Endothelial cell of umbilical vein (primary cell): ENCODE measurements around the gene MAP4K2. TPM values are rescaled to one million over a fixed set of nuclear protein-coding genes. Genes with fewer than 3 reads are reported as not detected.

Experiments
- BruUV-seq: library from RNA; stranded (reverse); fragments of 400-500 nt; replicated peaks from 2 replicates; lab custom pipeline; 2021; lab: Mats Ljungman, UMichigan
- CTCF ChIA-PET: fragments of 300-600, 350-600 bp; sonication (Branson Sonifier 250); formaldehyde crosslinking; loops from one replicate; lab custom pipeline; 2021; ENCODE audit warnings: antibody characterized with exemption, inconsistent platforms; lab: Charles Lee
- POLR2A ChIA-PET: fragments of 300-600, 350-600 bp; sonication (Branson Sonifier 250); formaldehyde crosslinking; loops from one replicate; lab custom pipeline; 2021; ENCODE audit warnings: antibody characterized with exemption, inconsistent platforms; lab: Charles Lee
- DNase-seq: peaks from one replicate; pipeline ENCODE4 v3.0.0-alpha.2; 2011; ENCODE audit warnings: low read depth, low spot score
- FAIRE-seq: peaks from 2 replicates; lab custom pipeline; 2011; peaks lifted over from hg19 to GRCh38; lab: Jason Lieb, UNC
- H2AFZ ChIP-seq: 2 replicates; pipeline ENCODE4 v1.6.0; 2012; ENCODE audit warnings: low read depth, low read length, control low read depth, inconsistent platforms
- H3K27ac ChIP-seq: 2 replicates; pipeline ENCODE4 v1.5.1; 2011; ENCODE audit warnings: low read depth, mild to moderate bottlenecking, control low read depth, low read length, moderate library complexity; ENCODE audit not compliant: insufficient read depth
- H3K27me3 ChIP-seq, 2 experiments: 2 replicates each; pipeline versions ENCODE4 v1.6.0 to v1.6.1; 2011; ENCODE audit warnings: low read length in 2 of 2, mixed read lengths in 1 of 2; ENCODE audit not compliant: control insufficient read depth in 2 of 2, insufficient read depth in 2 of 2
- H3K36me3 ChIP-seq, 2 experiments: 2 replicates in 1 of 2; 3 replicates in 1 of 2; pipeline ENCODE4 v1.5.1; 2011; ENCODE audit warnings: low read length in 2 of 2, mild to moderate bottlenecking in 1 of 2, moderate library complexity in 1 of 2; ENCODE audit not compliant: control insufficient read depth in 2 of 2, insufficient read depth in 2 of 2; ENCODE audit errors: extremely low read depth in 1 of 2
- H3K4me1 ChIP-seq: 3 replicates; pipeline ENCODE4 v1.5.1; 2011; ENCODE audit warnings: mild to moderate bottlenecking, low read length; ENCODE audit not compliant: control insufficient read depth, insufficient read depth; ENCODE audit errors: extremely low read depth
- H3K4me2 ChIP-seq: 2 replicates; pipeline ENCODE4 v1.6.1; 2011; ENCODE audit warnings: low read length, control low read depth, mixed read lengths; ENCODE audit not compliant: insufficient read depth
- H3K4me3 ChIP-seq, 3 experiments: fragments of 200-600 bp in 1 of 3; sonication (generic), shearing (Covaris generic) in 1 of 3; replicated peaks in 1 of 3; 2 replicates each; pipeline ENCODE4 v1.5.1; 2011 to 2016; ENCODE audit warnings: control low read depth in 3 of 3, low read length in 3 of 3, mild to moderate bottlenecking in 2 of 3, inconsistent platforms in 1 of 3, low read depth in 1 of 3, moderate library complexity in 1 of 3; ENCODE audit not compliant: insufficient read depth in 1 of 3
- H3K79me2 ChIP-seq: 2 replicates; pipeline ENCODE4 v1.6.0; 2012; ENCODE audit warnings: low read length, inconsistent platforms; ENCODE audit not compliant: control insufficient read depth, insufficient read depth
- H3K9ac ChIP-seq: replicated peaks from 2 replicates; pipeline ENCODE3; 2011; ENCODE audit warnings: low read length, control low read depth; ENCODE audit not compliant: insufficient read depth; ENCODE audit errors: extremely low read depth
- H3K9me1 ChIP-seq: replicated peaks from 3 replicates; pipeline ENCODE4 v1.6.0; 2011; ENCODE audit warnings: mild to moderate bottlenecking, low read length; ENCODE audit not compliant: control insufficient read depth, insufficient read depth; ENCODE audit errors: extremely low read depth
- H3K9me3 ChIP-seq: replicated peaks from 2 replicates; pipeline ENCODE4 v1.5.1; 2012; ENCODE audit warnings: low read length, inconsistent platforms; ENCODE audit not compliant: control insufficient read depth, insufficient read depth
- H4K20me1 ChIP-seq: replicated peaks from 2 replicates; pipeline ENCODE3; 2011; ENCODE audit warnings: mild to moderate bottlenecking, low read length; ENCODE audit not compliant: control insufficient read depth, insufficient read depth; ENCODE audit errors: extremely low read depth
- EZH2 ChIP-seq: IDR thresholded peaks from 2 replicates; pipeline ENCODE4 v1.6.1; 2012; ENCODE audit warnings: borderline replicate concordance, low read depth, mild to moderate bottlenecking, moderate library complexity, low read length, inconsistent platforms; ENCODE audit not compliant: severe bottlenecking
- FOS ChIP-seq: IDR thresholded peaks from 2 replicates; pipeline ENCODE4 v1.6.1; 2011; ENCODE audit warnings: mild to moderate bottlenecking, low read length, moderate library complexity, borderline replicate concordance; ENCODE audit not compliant: insufficient read depth
- GATA2 ChIP-seq: IDR thresholded peaks from 2 replicates; pipeline ENCODE4 v1.7.0; 2011; ENCODE audit warnings: low read depth, mild to moderate bottlenecking, moderate library complexity, mixed read lengths, low read length; ENCODE audit not compliant: insufficient read length, insufficient read depth
- JUN ChIP-seq: IDR thresholded peaks from 2 replicates; pipeline ENCODE4 v1.6.1; 2011; ENCODE audit warnings: borderline replicate concordance, low read depth; ENCODE audit not compliant: insufficient read length, insufficient read depth
- MAX ChIP-seq: IDR thresholded peaks from 2 replicates; pipeline ENCODE4 v1.6.1; 2011; ENCODE audit not compliant: insufficient read depth, insufficient read length
- MYC ChIP-seq: IDR thresholded peaks from one replicate; pipeline ENCODE4 v1.6.1; 2011; ENCODE audit warnings: mild to moderate bottlenecking, low read depth, low read length
- POLR2A ChIP-seq: IDR thresholded peaks from 2 replicates; pipeline ENCODE4 v1.6.1; 2012; ENCODE audit warnings: low read depth, mild to moderate bottlenecking, control low read depth, low read length
- POLR2AphosphoS5 ChIP-seq: IDR thresholded peaks from 2 replicates; pipeline ENCODE4 v1.6.1; 2012; ENCODE audit warnings: low read depth, mild to moderate bottlenecking, control low read depth, low read length, moderate library complexity; ENCODE audit not compliant: insufficient read depth
- dilution Hi-C: fragments of 300-500 bp; cut with MboI; formaldehyde crosslinking; loops from one replicate; pipeline ENCODE4 v1.15.0; 2019; ENCODE audit warnings: low sequenced_read_pairs; ENCODE audit not compliant: extremely low pct_ligation_motif_present
- intact Hi-C: fragments of 100-400 bp; cut with micrococcal nuclease; formaldehyde crosslinking; loops from one replicate; pipeline ENCODE4 v1.10.0; 2022
- polyA plus RNA-seq, 4 experiments: library from polyadenylated mRNA; depleted of rRNA in 3 of 4; stranded (reverse) in 3 of 4; unstranded in 1 of 4; fragments of >200 nt; gene quantifications; 2 replicates each; pipeline versions ENCODE4 v1.2.1 to v1.2.3, GENCODE V29; 2011 to 2012; ENCODE audit warnings: missing spikeins in 1 of 4
- total RNA-seq: library from RNA; stranded (reverse); gene quantifications from 2 replicates; pipeline ENCODE4 v1.2.3, GENCODE V29; 2021
- TF ChIP-seq, protein P1 (sequence below), 2 donors: IDR thresholded peaks; 1 replicate in 1 of 2; 2 replicates in 1 of 2; pipeline ENCODE4 v1.5.1; 2011; ENCODE audit warnings: low read length in 2 of 2, mild to moderate bottlenecking in 2 of 2, moderate library complexity in 2 of 2, control low read depth in 1 of 2, inconsistent platforms in 1 of 2, low read depth in 1 of 2; ENCODE audit not compliant: insufficient read depth in 1 of 2; ENCODE audit errors: extremely low read depth in 1 of 2

MAP4K2 gene
- total and polyA plus RNA-seq, 2 donors (not counting 3 experiments of a cell fraction or from before 2014, with no cell fraction given) = 43.3 to 44.0 TPM

- Histone ChIP-seq H3K36me3 (peaks cover 2 to 14% of the 10 kb centered on the region in 2 experiments), H3K4me1 (peaks cover 36% of the 10 kb centered on the region), H3K27ac (no peak overlapping the region), H4K20me1 (no peaks in the 10 kb centered on the region), H2AFZ (no peak overlapping the region), H3K9me3 (no peaks in the 10 kb centered on the region), H3K27me3 (no peaks in the 10 kb centered on the region), H3K4me3 (no peak overlapping the region), H3K79me2 (peaks cover 5% of the 10 kb centered on the region), H3K9me1 (no peaks in the 10 kb centered on the region), H3K9ac (no peak overlapping the region), H3K4me2 (no peak overlapping the region)
- FAIRE-seq (no peak), DNase-seq (no peak)
- ChIA-PET CTCF (interaction anchor here (1.1 to 3.6 kb wide), 5 partner anchors 11 to 89 kb away, joined by 3 to 32 read pairs (median 5); partner anchors contain the start of genes CDC42BPG and SF1), POLR2A (interaction anchor here (0.6 kb wide), 1 partner anchor 359 kb away, joined by 3 read pairs; no protein-coding TSS in a partner anchor)
- dilution Hi-C loops (no loop called here), intact Hi-C loops (no loop called here)
- BruUV-seq = no TSS peak
- TF ChIP-seq MYC (no peak), JUN (no peak), GATA2 (no peak), POLR2A (no peak), MAX (no peak), POLR2AphosphoS5 (no peak), FOS (no peak), EZH2 (no peak)
- TF ChIP-seq, protein P1, sequence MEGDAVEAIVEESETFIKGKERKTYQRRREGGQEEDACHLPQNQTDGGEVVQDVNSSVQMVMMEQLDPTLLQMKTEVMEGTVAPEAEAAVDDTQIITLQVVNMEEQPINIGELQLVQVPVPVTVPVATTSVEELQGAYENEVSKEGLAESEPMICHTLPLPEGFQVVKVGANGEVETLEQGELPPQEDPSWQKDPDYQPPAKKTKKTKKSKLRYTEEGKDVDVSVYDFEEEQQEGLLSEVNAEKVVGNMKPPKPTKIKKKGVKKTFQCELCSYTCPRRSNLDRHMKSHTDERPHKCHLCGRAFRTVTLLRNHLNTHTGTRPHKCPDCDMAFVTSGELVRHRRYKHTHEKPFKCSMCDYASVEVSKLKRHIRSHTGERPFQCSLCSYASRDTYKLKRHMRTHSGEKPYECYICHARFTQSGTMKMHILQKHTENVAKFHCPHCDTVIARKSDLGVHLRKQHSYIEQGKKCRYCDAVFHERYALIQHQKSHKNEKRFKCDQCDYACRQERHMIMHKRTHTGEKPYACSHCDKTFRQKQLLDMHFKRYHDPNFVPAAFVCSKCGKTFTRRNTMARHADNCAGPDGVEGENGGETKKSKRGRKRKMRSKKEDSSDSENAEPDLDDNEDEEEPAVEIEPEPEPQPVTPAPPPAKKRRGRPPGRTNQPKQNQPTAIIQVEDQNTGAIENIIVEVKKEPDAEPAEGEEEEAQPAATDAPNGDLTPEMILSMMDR (IDR thresholded peaks at IDR 0.05; ENCODE audit: extremely low read depth in 1 of 2, insufficient read depth in 1 of 2, low read depth in 1 of 2, low read length in 2 of 2) = no peak
Observed at GRCh38 chr11:64799256-64799622, 3.8 kb downstream of the MAP4K2 start.
